GM18519 (cell line): ENCODE data around the gene SLN.
A peak's percentile ranks its signal among the peaks of the same experiment; 100 is the strongest.

ENCODE experiments used
- ATAC-seq: cut with Tn5 transposase; IDR thresholded peaks from one replicate; pipeline ENCODE4 v1.9.1; 2021; ENCODE audit warnings: mild to moderate bottlenecking, moderate library complexity; ENCODE audit not compliant: unreplicated experiment, low FRiP score

The SLN gene

GRCh38 chr11:107719557-107720302, 7.9 kb upstream of the SLN start:
- no peak for ATAC-seq

GRCh38 chr11:107719073-107719472, 7.2 kb upstream of the SLN start:
- ATAC-seq, result no peak

GRCh38 chr11:107716884-107717532, 5.2 kb upstream of the SLN start:
- no peak for ATAC-seq

- no peak for ATAC-seq
Observed at GRCh38 chr11:107713009-107713408, 1.2 kb upstream of the SLN start.

GRCh38 chr11:107710301-107710700, 1.6 kb downstream of the SLN start:
- ATAC-seq, result no peak

- no peak for ATAC-seq
Observed at GRCh38 chr11:107708792-107709191, 3.1 kb downstream of the SLN start.

GRCh38 chr11:107707807-107708206, 4.0 kb downstream of the SLN start:
- ATAC-seq, result no peak

GRCh38 chr11:107707215-107707671, 4.6 kb downstream of the SLN start:
- ATAC-seq, result no peak

- no peak for ATAC-seq
Observed at GRCh38 chr11:107706531-107706930, 5.3 kb downstream of the SLN start.

GRCh38 chr11:107705027-107705426, 6.8 kb downstream of the SLN start:
- no peak for ATAC-seq

- no peak for ATAC-seq
Observed at GRCh38 chr11:107704451-107704850, 7.4 kb downstream of the SLN start.

GRCh38 chr11:107702723-107703122, 9.1 kb downstream of the SLN start:
- ATAC-seq, result no peak

GRCh38 chr11:107702109-107702660, 9.7 kb downstream of the SLN start:
- ATAC-seq, result no peak

GRCh38 chr11:107699371-107700285, 12.2 kb downstream of the SLN start:
- ATAC-seq, result no peak

- ATAC-seq, result no peak
Observed at GRCh38 chr11:107697291-107697690, 14.6 kb downstream of the SLN start.

GRCh38 chr11:107696140-107696539, 15.7 kb downstream of the SLN start:
- no peak for ATAC-seq

- no peak for ATAC-seq
Observed at GRCh38 chr11:107695446-107695845, 16.4 kb downstream of the SLN start.

- no peak for ATAC-seq
Observed at GRCh38 chr11:107691000-107691750, 20.7 kb downstream of the SLN start.

GRCh38 chr11:107689317-107690202, 22.3 kb downstream of the SLN start:
- peak; percentile 67 for ATAC-seq
